IPS-18c (cell line): Measurements from ENCODE around the gene CCDC195.

Experiments
- H3K4me3 ChIP-seq: 2 replicates; pipeline ENCODE4 v1.7.0; 2013; ENCODE audit warnings: low read depth, mild to moderate bottlenecking, low read length, moderate library complexity; ENCODE audit not compliant: insufficient read depth
- H3K9me3 ChIP-seq: one replicate; pipeline ENCODE4 v1.6.1; 2013; ENCODE audit warnings: mild to moderate bottlenecking, low read length, moderate library complexity; ENCODE audit not compliant: control insufficient read depth, insufficient read depth

CCDC195 gene

DNA sequence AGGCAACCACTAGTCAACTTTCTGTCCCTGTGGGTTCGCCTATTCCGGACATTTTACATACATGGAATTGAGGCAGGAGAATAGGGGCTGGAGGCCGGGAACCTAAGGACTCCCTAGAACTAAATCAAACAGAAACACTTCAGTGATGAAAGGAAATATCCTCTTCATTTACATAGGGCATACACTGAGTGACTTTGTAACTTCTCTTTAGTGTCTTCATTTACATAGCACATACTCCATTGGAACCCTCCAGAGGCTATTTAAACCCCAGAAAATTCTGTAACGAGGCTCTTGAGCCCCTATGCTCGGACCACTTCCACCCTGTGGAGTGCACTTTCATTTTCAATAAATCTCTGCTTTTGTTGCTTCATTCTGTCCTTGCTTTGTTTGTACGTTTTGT, 56.5 kb downstream of the CCDC195 start:
- H3K9me3 ChIP-seq, result peaks cover 13% of the 10 kb centered on the region
- no peak overlapping the region for H3K4me3 ChIP-seq

DNA sequence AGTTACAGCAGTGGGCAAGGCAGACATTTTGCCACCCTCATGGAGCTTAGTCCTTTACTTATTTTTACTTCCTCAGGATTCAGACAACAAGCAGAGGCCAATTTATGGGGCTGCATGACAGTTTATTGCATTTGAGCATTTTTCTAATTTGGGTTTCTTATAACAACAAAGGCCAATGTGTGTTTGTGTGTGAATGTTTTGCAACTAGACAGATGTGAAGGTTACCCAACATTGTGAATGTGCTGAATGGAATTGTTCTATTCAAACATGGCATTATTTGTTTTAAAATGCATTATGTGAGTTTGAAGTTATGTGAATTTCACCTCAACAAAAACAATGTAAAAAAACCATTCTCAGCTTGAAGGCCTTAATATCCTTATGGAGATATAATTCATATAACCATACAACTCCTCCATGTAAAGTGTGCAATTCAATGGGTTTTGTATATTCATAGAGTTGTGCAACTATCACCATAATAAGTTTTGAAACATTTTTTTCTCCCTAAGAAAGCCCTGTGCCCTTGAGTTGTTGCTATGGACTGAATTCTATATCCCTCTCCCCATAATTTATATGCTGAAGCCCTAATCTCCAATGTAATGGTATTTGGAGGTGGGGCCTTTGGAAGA, 57.3 kb downstream of the CCDC195 start:
- peaks cover 13% of the 10 kb centered on the region for H3K9me3 ChIP-seq
- no peak overlapping the region for H3K4me3 ChIP-seq

DNA sequence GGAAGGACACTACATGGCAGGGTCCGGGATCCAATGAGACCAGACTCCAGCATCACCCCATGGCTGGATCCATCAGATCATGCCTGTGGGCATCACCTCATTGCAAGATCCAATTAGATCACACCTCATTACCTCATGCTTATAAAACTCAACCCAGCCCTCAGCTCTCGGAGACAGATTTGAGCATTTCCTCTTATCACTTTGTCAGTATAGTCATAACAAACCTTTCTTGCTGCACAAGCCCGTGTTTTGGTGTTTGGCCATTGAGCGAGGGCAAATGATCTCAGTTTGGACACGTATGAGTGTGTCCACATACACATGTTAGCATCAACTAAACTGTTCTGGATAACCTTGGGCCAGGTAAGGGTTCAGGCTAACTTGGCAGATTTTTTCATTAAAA, 58.8 kb downstream of the CCDC195 start:
- Histone ChIP-seq H3K9me3 (peaks cover 8% of the 10 kb centered on the region), H3K4me3 (no peak overlapping the region)

DNA sequence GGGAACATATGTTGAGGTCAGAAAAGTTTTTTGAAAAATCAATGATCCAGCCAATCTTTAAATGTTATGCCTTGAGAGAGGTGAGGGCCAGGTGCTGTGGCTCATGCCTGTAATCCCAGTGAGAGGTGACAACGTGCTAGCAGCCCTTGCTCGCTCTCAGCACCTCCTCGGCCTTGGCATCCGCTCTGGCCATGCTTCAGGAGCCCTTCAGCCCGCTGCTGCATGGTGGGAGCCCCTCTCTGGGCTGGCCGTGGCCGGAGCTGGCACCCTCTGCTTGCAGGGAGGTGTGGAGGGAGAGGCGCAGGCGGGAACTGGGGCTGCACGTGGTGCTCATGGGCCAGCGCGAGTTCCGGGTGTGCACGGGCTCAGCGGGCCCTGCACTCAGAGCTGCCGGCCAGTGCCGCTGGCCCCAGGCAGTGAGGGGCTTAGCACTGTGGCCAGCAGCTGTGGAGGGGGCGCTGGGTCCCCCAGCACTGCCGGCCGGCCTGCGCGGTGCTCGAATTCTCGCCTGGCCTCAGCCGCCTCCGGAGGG, 61.1 kb downstream of the CCDC195 start:
- no peak overlapping the region for H3K4me3 ChIP-seq

More for the DNA sequence above, 61.1 kb downstream of the CCDC195 start:
- peaks cover 4% of the 10 kb centered on the region for H3K9me3 ChIP-seq
